ENCODE data around the gene VSNL1.

VSNL1 gene

GRCh38 chr2:17664534-17664933 lies 124.0 kb downstream of the VSNL1 start:
- Histone ChIP-seq H3K27ac (ENCODE audit: low read depth, low read length) (no peak overlapping the region), H3K27me3 (ENCODE audit: control insufficient read depth, insufficient read depth, low read length) (no peaks in the 10 kb centered on the region), H3K36me3 (ENCODE audit: control insufficient read depth, insufficient read depth, low read length) (peaks cover 74% of the 10 kb centered on the region), H3K9me3 (ENCODE audit: control insufficient read depth, insufficient read depth, low read length) (no peaks in the 10 kb centered on the region), H3K9ac (ENCODE audit: low read depth, low read length) (no peak overlapping the region), H3K4me1 (ENCODE audit: control insufficient read depth, insufficient read depth, low read length) (no peaks in the 10 kb centered on the region), H3K4me3 (ENCODE audit: low read depth, low read length) (no peak overlapping the region)

GRCh38 chr2:17667898-17668297 lies 127.4 kb downstream of the VSNL1 start:
- Histone ChIP-seq H3K9ac (ENCODE audit: low read depth, low read length) (no peak overlapping the region), H3K9me3 (ENCODE audit: control insufficient read depth, insufficient read depth, low read length) (no peaks in the 10 kb centered on the region), H3K4me1 (ENCODE audit: control insufficient read depth, insufficient read depth, low read length) (no peaks in the 10 kb centered on the region), H3K4me3 (ENCODE audit: low read depth, low read length) (no peak overlapping the region), H3K36me3 (ENCODE audit: control insufficient read depth, insufficient read depth, low read length) (peaks cover 81% of the 10 kb centered on the region), H3K27ac (ENCODE audit: low read depth, low read length) (no peak overlapping the region), H3K27me3 (ENCODE audit: control insufficient read depth, insufficient read depth, low read length) (no peaks in the 10 kb centered on the region)

- no peak overlapping the region for H3K27ac ChIP-seq (ENCODE audit: low read depth, low read length)
- no peaks in the 10 kb centered on the region for H3K4me1 ChIP-seq (ENCODE audit: control insufficient read depth, insufficient read depth, low read length)
- H3K27me3 ChIP-seq (ENCODE audit: control insufficient read depth, insufficient read depth, low read length) = no peaks in the 10 kb centered on the region
- H3K9ac ChIP-seq (ENCODE audit: low read depth, low read length) = no peak overlapping the region
- no peak overlapping the region for H3K4me3 ChIP-seq (ENCODE audit: low read depth, low read length)
- H3K9me3 ChIP-seq (ENCODE audit: control insufficient read depth, insufficient read depth, low read length) = no peaks in the 10 kb centered on the region
- peaks cover 68% of the 10 kb centered on the region for H3K36me3 ChIP-seq (ENCODE audit: control insufficient read depth, insufficient read depth, low read length)
Measured at GRCh38 chr2:17672583-17673317, 132.3 kb downstream of the VSNL1 start.

DNA sequence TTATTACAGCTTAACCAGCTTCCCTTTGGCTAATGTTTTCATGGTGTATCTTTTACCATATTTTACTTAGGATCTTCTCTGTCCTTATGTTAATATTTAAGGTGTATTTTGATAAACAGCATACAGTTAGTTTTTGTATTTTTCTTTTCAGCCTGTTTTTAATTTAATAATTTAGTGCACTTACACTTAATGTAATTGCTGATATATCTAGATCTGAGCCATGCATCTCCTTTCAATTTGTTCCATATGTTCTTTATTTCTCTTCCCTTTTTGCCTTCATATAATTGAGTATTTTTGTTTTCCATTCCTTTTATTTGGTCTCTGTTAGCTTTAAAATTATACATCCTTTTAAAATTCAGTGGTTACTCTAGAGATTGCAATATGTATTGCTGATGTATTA lies 134.3 kb downstream of the VSNL1 start:
- H3K4me3 ChIP-seq (ENCODE audit: low read depth, low read length) = no peak overlapping the region
- H3K36me3 ChIP-seq (ENCODE audit: control insufficient read depth, insufficient read depth, low read length) = peaks cover 67% of the 10 kb centered on the region
- no peaks in the 10 kb centered on the region for H3K9me3 ChIP-seq (ENCODE audit: control insufficient read depth, insufficient read depth, low read length)
- H3K27me3 ChIP-seq (ENCODE audit: control insufficient read depth, insufficient read depth, low read length) = no peaks in the 10 kb centered on the region
- no peaks in the 10 kb centered on the region for H3K4me1 ChIP-seq (ENCODE audit: control insufficient read depth, insufficient read depth, low read length)
- no peak overlapping the region for H3K9ac ChIP-seq (ENCODE audit: low read depth, low read length)
- H3K27ac ChIP-seq (ENCODE audit: low read depth, low read length) = no peak overlapping the region

DNA sequence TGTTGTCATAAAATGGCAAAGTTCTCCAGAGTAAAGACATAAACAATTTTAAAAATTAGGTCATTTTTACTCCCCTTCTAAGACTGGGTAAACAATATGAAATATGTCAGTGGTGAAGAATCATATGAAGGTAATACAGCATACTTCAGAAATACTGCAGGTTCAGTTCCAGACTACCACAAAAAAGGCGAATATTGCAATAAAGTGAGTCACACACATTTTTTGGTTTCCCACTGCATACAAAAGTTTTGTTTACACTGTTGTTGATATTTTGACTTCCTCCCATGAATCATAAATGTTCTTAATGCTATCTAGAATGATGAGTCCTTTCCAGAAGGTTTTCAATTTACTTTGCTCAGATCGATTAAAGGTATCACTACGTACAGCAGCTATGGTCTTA lies 139.6 kb downstream of the VSNL1 start:
- Histone ChIP-seq H3K36me3 (ENCODE audit: control insufficient read depth, insufficient read depth, low read length) (peaks cover 94% of the 10 kb centered on the region), H3K9ac (ENCODE audit: low read depth, low read length) (no peak overlapping the region), H3K9me3 (ENCODE audit: control insufficient read depth, insufficient read depth, low read length) (no peaks in the 10 kb centered on the region), H3K27ac (ENCODE audit: low read depth, low read length) (no peak overlapping the region), H3K4me1 (ENCODE audit: control insufficient read depth, insufficient read depth, low read length) (no peaks in the 10 kb centered on the region), H3K27me3 (ENCODE audit: control insufficient read depth, insufficient read depth, low read length) (no peaks in the 10 kb centered on the region), H3K4me3 (ENCODE audit: low read depth, low read length) (no peak overlapping the region)

DNA sequence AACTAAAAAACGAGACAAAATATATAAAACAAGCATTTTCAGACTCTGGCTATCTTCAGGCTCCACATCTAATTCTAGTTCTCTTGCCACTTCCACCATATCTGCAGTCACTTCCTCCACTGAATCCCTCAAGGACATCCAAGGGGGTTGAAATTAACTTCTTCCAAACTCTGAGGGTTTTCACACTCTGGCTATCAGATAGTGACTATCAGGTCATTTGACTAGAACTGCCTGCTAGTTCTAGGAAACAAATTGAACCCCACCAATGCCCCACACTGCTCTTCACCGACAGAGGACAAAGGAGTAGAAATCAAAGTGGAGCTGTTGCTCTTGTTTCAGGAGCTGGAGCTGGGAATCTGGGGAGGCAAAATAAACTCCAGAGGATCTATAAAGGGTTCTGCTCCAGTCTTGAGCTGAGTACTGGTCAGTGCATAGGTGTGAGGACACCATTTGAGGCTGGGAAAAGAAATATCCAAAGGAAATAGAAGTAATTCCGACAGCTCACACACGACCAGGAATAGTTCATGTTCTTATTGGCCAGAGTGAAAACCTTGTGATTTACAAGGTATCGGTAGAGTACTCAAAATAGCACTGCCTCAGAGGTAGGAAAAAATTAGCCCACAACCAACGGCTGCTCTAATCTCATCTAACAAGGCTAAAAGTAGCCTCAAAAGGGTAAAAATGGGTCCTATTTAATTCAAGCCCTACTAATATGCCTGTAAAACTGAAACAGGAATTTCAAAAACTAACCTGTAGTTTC lies 141.8 kb downstream of the VSNL1 start:
- no peak overlapping the region for H3K27ac ChIP-seq (ENCODE audit: low read depth, low read length)
- peaks cover 93% of the 10 kb centered on the region for H3K36me3 ChIP-seq (ENCODE audit: control insufficient read depth, insufficient read depth, low read length)
- H3K9ac ChIP-seq (ENCODE audit: low read depth, low read length) = no peak overlapping the region
- no peak overlapping the region for H3K4me3 ChIP-seq (ENCODE audit: low read depth, low read length)
- H3K27me3 ChIP-seq (ENCODE audit: control insufficient read depth, insufficient read depth, low read length) = no peaks in the 10 kb centered on the region
- no peaks in the 10 kb centered on the region for H3K9me3 ChIP-seq (ENCODE audit: control insufficient read depth, insufficient read depth, low read length)
- no peaks in the 10 kb centered on the region for H3K4me1 ChIP-seq (ENCODE audit: control insufficient read depth, insufficient read depth, low read length)

- H3K4me3 ChIP-seq (ENCODE audit: low read depth, low read length) = no peak overlapping the region
- no peak overlapping the region for H3K9ac ChIP-seq (ENCODE audit: low read depth, low read length)
- no peaks in the 10 kb centered on the region for H3K4me1 ChIP-seq (ENCODE audit: control insufficient read depth, insufficient read depth, low read length)
- no peaks in the 10 kb centered on the region for H3K9me3 ChIP-seq (ENCODE audit: control insufficient read depth, insufficient read depth, low read length)
- H3K27ac ChIP-seq (ENCODE audit: low read depth, low read length) = no peak overlapping the region
- peaks cover 93% of the 10 kb centered on the region for H3K36me3 ChIP-seq (ENCODE audit: control insufficient read depth, insufficient read depth, low read length)
- no peaks in the 10 kb centered on the region for H3K27me3 ChIP-seq (ENCODE audit: control insufficient read depth, insufficient read depth, low read length)
Measured at GRCh38 chr2:17683981-17684380, 143.5 kb downstream of the VSNL1 start.

DNA sequence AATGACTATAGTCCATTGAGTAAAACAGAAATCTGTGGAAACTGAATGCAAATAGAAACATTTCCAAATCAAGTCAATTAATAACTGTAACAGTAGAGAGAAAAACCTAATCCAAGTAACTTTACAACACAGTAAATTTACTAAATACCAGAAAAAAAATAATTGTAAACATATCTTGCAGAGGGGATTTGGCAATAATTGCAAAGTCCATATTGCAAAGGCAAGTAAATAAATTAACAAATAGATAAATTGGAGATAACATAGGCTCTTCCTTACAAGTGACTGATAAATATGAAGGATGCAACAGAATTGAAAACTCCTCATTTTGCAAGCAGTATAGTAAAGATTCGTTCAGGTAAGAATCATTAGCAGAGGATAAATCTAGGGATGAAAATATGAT lies 148.1 kb downstream of the VSNL1 start:
- no peaks in the 10 kb centered on the region for H3K27me3 ChIP-seq (ENCODE audit: control insufficient read depth, insufficient read depth, low read length)
- H3K9ac ChIP-seq (ENCODE audit: low read depth, low read length) = no peak overlapping the region
- H3K9me3 ChIP-seq (ENCODE audit: control insufficient read depth, insufficient read depth, low read length) = no peaks in the 10 kb centered on the region
- H3K4me3 ChIP-seq (ENCODE audit: low read depth, low read length) = no peak overlapping the region
- no peak overlapping the region for H3K27ac ChIP-seq (ENCODE audit: low read depth, low read length)
- peaks cover 70% of the 10 kb centered on the region for H3K36me3 ChIP-seq (ENCODE audit: control insufficient read depth, insufficient read depth, low read length)
- no peaks in the 10 kb centered on the region for H3K4me1 ChIP-seq (ENCODE audit: control insufficient read depth, insufficient read depth, low read length)

DNA sequence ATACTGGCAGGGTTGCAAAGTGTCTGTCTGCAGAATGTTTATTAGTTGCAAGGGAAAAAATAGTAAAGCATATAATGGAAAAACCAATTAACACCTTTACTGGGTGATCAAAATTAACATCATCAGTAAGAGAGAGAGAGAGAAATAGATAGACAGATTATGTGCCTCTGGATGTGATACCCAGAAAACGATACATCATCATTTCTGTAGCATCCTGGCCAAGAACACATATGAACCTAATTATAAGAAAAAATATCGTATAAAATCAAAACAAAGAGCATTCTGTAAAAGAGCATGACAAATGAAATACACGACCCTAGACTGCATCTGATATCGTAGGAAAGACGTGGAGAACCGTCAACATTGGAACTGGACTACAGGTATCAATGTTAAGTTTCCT lies 148.5 kb downstream of the VSNL1 start:
- H3K36me3 ChIP-seq (ENCODE audit: control insufficient read depth, insufficient read depth, low read length) = peaks cover 70% of the 10 kb centered on the region
- H3K4me1 ChIP-seq (ENCODE audit: control insufficient read depth, insufficient read depth, low read length) = no peaks in the 10 kb centered on the region
- H3K4me3 ChIP-seq (ENCODE audit: low read depth, low read length) = no peak overlapping the region
- no peak overlapping the region for H3K27ac ChIP-seq (ENCODE audit: low read depth, low read length)
- H3K9me3 ChIP-seq (ENCODE audit: control insufficient read depth, insufficient read depth, low read length) = no peaks in the 10 kb centered on the region
- no peaks in the 10 kb centered on the region for H3K27me3 ChIP-seq (ENCODE audit: control insufficient read depth, insufficient read depth, low read length)
- H3K9ac ChIP-seq (ENCODE audit: low read depth, low read length) = no peak overlapping the region

DNA sequence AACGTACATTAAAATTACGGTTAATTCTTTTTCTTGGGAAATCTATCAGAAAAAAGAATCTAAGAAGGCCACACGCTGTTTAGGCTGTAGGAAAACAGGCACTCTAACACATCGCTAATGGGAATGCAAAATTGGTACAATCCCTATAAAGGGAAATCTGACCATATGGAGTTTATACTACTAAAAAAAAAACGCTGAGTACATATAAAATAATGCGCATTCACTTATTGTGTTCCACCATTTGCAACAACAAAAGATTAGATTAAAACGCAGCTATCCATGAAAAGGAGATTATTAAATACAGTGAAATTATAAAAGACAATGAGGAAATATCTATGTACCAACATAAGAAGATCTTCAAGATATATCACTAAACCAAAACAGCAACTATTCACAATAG lies 150.3 kb downstream of the VSNL1 start:
- Histone ChIP-seq H3K4me1 (ENCODE audit: control insufficient read depth, insufficient read depth, low read length) (no peaks in the 10 kb centered on the region), H3K27ac (ENCODE audit: low read depth, low read length) (no peak overlapping the region), H3K27me3 (ENCODE audit: control insufficient read depth, insufficient read depth, low read length) (no peaks in the 10 kb centered on the region), H3K4me3 (ENCODE audit: low read depth, low read length) (no peak overlapping the region), H3K9me3 (ENCODE audit: control insufficient read depth, insufficient read depth, low read length) (no peaks in the 10 kb centered on the region), H3K9ac (ENCODE audit: low read depth, low read length) (no peak overlapping the region), H3K36me3 (ENCODE audit: control insufficient read depth, insufficient read depth, low read length) (peaks cover 75% of the 10 kb centered on the region)
